Cardiac muscle cell (in vitro differentiated cells and primary cell): ENCODE results near the gene GSG1L. TPM values are rescaled to one million over a fixed set of nuclear protein-coding genes. Genes with fewer than 3 reads are reported as not detected.

Source experiments
- DNase-seq, 2 donors: peaks; one replicate each; pipeline versions ENCODE4 v3.0.0 to v3.0.0-alpha.2; 2010 to 2017; ENCODE audit warnings: low read depth in 1 of 2, low spot score in 1 of 2
- H3K27ac ChIP-seq: fragments of 200-600 bp; sonication (generic); 2 replicates; pipeline ENCODE4 v1.5.1; 2016
- H3K27me3 ChIP-seq: fragments of 200-600 bp; sonication (generic); 2 replicates; pipeline ENCODE4 v1.6.0; 2016; ENCODE audit warnings: control low read depth
- H3K36me3 ChIP-seq: fragments of 200-600 bp; sonication (generic); 2 replicates; pipeline ENCODE4 v1.5.1; 2016; ENCODE audit warnings: control low read depth
- H3K4me1 ChIP-seq: fragments of 200-600 bp; sonication (generic); 2 replicates; pipeline ENCODE4 v1.8.1; 2017; ENCODE audit warnings: low read depth, mild to moderate bottlenecking, mixed run types
- H3K4me3 ChIP-seq: fragments of 200-600 bp; sonication (generic); 2 replicates; pipeline ENCODE4 v1.5.1; 2016; ENCODE audit warnings: mild to moderate bottlenecking
- H3K9me3 ChIP-seq: fragments of 200-600 bp; sonication (generic); 2 replicates; pipeline ENCODE4 v1.5.1; 2017; ENCODE audit warnings: low read depth, mild to moderate bottlenecking, control low read depth
- polyA plus RNA-seq: library from polyadenylated mRNA; unstranded; fragments of >200 nt; fragmentation: Nextera tagmentation; extraction: Ambion mirVana; gene quantifications from 2 replicates; pipeline ENCODE4 v1.2.1, GENCODE V29; 2016
- total RNA-seq: library from RNA; depleted of rRNA; stranded (reverse); fragments of >200 nt; gene quantifications from 2 replicates; pipeline ENCODE4 v1.2.3, GENCODE V29; 2016
- TF ChIP-seq, protein P1 (sequence below): IDR thresholded peaks from 2 replicates; pipeline ENCODE4 v1.5.1; 2012; ENCODE audit warnings: low read depth, mild to moderate bottlenecking, low read length

GSG1L gene
- total and polyA plus RNA-seq, 2 experiments from 2014 or later, result not detected

DNA sequence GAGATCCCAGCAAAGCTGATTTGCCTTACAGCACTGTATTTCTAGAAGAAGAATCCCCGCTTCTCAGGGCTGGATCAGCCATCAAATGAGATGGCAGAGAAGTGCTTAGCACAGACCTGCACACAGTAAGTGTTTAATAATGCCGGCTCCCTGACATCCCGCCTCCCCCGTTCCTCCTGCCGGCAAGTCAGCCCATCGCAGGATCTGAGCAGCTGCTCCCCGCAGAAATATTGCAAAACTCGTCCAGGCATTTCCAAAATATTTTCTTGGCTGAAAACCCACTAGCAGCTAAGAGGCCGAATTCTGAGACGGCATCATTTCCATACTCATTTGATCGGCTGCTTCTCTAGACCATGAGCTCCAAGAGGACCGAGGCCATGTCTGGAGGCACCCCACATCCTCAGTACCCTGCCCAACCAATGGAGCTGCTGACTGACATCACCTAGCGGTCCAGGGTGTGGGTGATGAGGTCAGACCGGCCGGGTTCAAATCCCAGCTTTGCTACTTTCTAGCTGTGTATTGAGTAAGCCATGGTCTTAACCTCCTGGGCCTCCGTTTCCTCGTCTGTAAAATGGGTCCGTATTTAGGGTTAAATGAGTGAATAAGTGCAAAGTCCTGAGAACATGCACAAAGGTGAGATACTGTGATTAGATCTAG lies 262.1 kb downstream of the GSG1L start:
- no peaks in the 10 kb centered on the region for H3K36me3 ChIP-seq
- H3K9me3 ChIP-seq, result no peaks in the 10 kb centered on the region
- TF ChIP-seq, protein P1, sequence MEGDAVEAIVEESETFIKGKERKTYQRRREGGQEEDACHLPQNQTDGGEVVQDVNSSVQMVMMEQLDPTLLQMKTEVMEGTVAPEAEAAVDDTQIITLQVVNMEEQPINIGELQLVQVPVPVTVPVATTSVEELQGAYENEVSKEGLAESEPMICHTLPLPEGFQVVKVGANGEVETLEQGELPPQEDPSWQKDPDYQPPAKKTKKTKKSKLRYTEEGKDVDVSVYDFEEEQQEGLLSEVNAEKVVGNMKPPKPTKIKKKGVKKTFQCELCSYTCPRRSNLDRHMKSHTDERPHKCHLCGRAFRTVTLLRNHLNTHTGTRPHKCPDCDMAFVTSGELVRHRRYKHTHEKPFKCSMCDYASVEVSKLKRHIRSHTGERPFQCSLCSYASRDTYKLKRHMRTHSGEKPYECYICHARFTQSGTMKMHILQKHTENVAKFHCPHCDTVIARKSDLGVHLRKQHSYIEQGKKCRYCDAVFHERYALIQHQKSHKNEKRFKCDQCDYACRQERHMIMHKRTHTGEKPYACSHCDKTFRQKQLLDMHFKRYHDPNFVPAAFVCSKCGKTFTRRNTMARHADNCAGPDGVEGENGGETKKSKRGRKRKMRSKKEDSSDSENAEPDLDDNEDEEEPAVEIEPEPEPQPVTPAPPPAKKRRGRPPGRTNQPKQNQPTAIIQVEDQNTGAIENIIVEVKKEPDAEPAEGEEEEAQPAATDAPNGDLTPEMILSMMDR, result no peak
- DNase-seq, result peak in 1 of 2 donors; percentile 29
- no peak overlapping the region for H3K27ac ChIP-seq
- H3K27me3 ChIP-seq, result peaks cover 9% of the 10 kb centered on the region
- H3K4me1 ChIP-seq, result no peaks in the 10 kb centered on the region
- H3K4me3 ChIP-seq, result no peak overlapping the region

DNA sequence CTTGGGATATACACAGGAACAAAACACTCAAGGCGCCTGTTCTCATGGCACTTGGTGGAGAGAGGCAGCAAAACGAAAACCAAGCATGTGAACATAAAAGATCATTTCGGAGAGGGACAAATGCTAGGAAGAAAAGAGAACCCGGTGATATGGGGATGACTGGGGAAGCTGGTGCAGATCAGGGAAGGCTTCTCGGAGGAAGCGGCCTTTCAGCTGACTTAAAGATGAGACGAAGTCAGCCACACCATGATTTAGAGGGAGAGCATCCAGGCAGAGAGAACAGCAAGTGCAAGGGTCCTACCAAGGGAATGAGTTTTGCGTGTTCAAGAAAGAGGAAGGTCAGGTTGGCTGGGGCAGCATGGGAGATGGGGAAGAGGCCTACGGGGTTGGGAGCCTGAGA lies 262.7 kb downstream of the GSG1L start:
- no peaks in the 10 kb centered on the region for H3K36me3 ChIP-seq
- DNase-seq, result no peak
- peaks cover 9% of the 10 kb centered on the region for H3K27me3 ChIP-seq
- no peak overlapping the region for H3K4me3 ChIP-seq
- TF ChIP-seq, protein P1, result no peak
- H3K9me3 ChIP-seq, result no peaks in the 10 kb centered on the region
- no peaks in the 10 kb centered on the region for H3K4me1 ChIP-seq
- no peak overlapping the region for H3K27ac ChIP-seq

DNA sequence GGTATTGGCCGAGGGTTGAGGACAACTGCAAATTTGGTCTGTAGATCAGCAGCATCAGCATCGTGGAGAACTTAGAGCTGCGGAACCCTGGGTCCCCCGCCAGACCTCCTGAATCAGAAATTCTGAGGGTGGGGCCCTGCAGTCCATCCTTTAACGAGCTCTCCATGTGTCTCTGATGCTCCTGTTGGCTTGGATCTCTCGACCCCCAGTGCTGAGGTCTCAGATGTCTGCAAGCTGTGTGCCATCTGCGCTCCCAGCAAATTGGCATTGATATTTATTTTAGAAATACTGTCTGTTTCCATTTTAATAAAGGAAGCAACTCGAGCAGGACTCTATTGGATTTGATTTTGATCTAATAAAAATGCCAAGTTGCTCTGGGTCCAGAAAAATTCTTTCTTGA lies 263.6 kb downstream of the GSG1L start:
- DNase-seq, result no peak
- Histone ChIP-seq H3K27ac (no peak overlapping the region), H3K4me1 (no peaks in the 10 kb centered on the region), H3K27me3 (peaks cover 9% of the 10 kb centered on the region), H3K9me3 (no peaks in the 10 kb centered on the region), H3K36me3 (no peaks in the 10 kb centered on the region), H3K4me3 (no peak overlapping the region)
- TF ChIP-seq, protein P1, result no peak

DNA sequence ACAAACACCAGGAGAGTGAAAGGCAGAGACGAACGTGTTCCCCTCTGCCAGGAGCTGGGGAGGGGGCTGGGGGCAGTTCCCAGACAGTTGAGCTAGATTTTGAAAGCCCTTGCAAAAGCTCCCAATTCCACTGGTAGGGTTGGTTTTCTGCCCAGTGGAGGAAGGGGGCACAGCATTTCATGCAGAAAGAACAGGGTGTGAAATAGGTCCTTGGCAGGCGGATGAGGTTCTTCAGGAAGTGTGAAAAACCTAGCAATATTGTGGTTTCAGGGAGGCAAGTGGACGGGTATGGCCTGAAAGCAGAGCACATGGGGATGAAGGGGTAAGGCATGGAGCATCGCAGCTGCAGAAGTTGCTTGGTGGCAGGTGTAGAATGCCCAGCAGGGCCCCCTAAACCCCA lies 265.3 kb downstream of the GSG1L start:
- Histone ChIP-seq H3K4me1 (no peaks in the 10 kb centered on the region), H3K27me3 (peaks cover 3% of the 10 kb centered on the region), H3K36me3 (no peaks in the 10 kb centered on the region), H3K4me3 (no peak overlapping the region), H3K9me3 (no peaks in the 10 kb centered on the region), H3K27ac (no peak overlapping the region)
- no peak for DNase-seq
- TF ChIP-seq, protein P1, result no peak

DNA sequence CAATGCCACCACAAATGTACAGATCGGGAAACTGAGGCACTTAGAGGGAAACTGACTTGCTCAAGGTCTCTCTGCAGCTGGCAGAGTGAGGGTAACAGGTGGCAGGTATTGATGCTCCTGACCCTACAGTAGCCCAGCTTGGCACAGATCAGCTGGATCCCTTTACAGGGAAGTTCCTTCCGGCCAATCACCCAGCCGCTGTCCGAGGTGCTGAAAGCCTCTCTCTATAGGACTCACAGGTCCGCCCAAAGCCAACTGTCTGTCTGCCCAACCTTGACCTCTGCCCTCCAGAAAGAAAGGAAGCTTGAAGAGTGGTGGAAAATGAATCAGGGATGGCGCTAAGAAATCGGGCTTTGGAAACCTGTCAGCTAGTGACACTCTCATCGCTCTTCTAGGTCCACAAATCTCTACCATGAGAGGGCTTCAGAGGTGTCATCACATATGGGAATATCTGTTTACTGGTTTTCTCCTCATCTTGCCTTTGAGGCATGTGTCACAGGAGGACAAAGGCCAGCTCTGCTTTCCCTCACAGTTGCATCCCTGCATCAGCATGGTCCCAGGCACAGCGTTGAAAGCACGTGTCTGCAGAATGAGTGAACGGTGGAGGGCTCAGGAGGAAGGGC lies 267.4 kb downstream of the GSG1L start:
- H3K4me1 ChIP-seq, result no peaks in the 10 kb centered on the region
- DNase-seq, result peak; percentile 62 to 90

More for the DNA sequence above, 267.4 kb downstream of the GSG1L start:
- H3K36me3 ChIP-seq, result no peaks in the 10 kb centered on the region
- no peaks in the 10 kb centered on the region for H3K27me3 ChIP-seq
- TF ChIP-seq, protein P1, result no peak
- H3K9me3 ChIP-seq, result no peaks in the 10 kb centered on the region
- no peak overlapping the region for H3K4me3 ChIP-seq
- no peak overlapping the region for H3K27ac ChIP-seq
